ENCODE data around the gene FBXO46. TPM values are rescaled to one million over a fixed set of nuclear protein-coding genes. Genes with fewer than 3 reads are reported as not detected.
"Not testable (repeated sequence)": the region's sequence is repeated elsewhere in the genome, so short reads cannot be mapped to it uniquely, and the experiment has no call there.

The FBXO46 gene
- total and polyA plus RNA-seq, 9 donors, result 7.3 to 16.1 (median 12.5) TPM

DNA sequence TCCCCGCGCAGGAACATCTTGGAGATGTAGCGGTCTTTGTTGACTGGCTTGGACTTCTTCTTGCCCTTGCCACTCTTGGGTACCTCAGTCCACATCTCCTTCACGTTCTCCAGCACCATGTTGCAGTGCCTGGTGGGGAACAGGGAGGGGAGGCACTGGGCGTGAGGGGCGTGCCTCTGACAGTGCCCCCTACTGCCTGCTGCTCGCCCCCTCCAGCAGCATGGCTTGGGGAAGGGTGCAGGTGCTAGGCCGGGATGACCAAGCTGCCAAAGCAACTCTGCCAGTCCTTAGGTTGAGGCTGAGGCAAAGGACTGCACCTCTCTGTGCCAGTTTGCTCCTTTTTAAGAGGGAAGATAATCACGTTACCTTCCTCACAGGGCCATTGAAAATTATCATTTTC, 43.1 kb downstream of the FBXO46 start:
- Histone ChIP-seq H3K27ac (ENCODE audit: low read length) (no peak overlapping the region), H3K36me3 (ENCODE audit: control insufficient read depth, insufficient read depth, low read length) (peaks cover 45% of the 10 kb centered on the region), H3K4me1 (ENCODE audit: control insufficient read depth, insufficient read depth, low read length) (peaks cover 6% of the 10 kb centered on the region), H3K9me3 (replicated peaks; ENCODE audit: control insufficient read depth, low read depth, low read length) (no peaks in the 10 kb centered on the region), H3K27me3 (ENCODE audit: control insufficient read depth, insufficient read depth, low read length) (no peaks in the 10 kb centered on the region), H3K4me3 (ENCODE audit: low read length) (no peak overlapping the region)
- 94% methylated on average over 8 of the region's 9 CpGs for WGBS (ENCODE audit: insufficient coverage)
- no peak for DNase-seq

DNA sequence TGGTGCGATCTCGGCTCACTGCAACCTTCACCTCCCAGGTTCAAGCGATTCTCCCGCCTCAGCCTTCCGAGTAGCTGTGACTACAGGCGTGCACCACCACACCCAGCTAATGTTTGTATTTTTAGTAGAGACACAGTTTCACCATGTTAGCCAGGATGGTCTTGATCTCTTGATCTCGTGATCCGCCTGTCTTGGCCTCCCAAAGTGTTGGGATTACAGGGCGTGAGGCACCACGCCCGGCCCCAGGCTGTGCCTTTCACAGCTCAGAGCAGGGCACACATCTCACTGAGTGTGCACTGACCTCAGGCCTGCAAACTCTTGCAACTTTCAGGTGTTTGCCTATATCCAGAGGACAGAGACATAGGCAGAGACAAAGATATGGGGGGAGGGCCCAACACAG, 45.7 kb downstream of the FBXO46 start:
- not testable (repeated sequence) for H3K4me3 ChIP-seq (ENCODE audit: low read length); DNase-seq; H3K9me3 ChIP-seq (replicated peaks; ENCODE audit: control insufficient read depth, low read depth, low read length); H3K27me3 ChIP-seq (ENCODE audit: control insufficient read depth, insufficient read depth, low read length); H3K4me1 ChIP-seq (ENCODE audit: control insufficient read depth, insufficient read depth, low read length); H3K27ac ChIP-seq (ENCODE audit: low read length)
- 86% methylated on average over 5 of the region's 11 CpGs for WGBS (ENCODE audit: insufficient coverage)
- H3K36me3 ChIP-seq (ENCODE audit: control insufficient read depth, insufficient read depth, low read length), result peaks cover 45% of the 10 kb centered on the region

DNA sequence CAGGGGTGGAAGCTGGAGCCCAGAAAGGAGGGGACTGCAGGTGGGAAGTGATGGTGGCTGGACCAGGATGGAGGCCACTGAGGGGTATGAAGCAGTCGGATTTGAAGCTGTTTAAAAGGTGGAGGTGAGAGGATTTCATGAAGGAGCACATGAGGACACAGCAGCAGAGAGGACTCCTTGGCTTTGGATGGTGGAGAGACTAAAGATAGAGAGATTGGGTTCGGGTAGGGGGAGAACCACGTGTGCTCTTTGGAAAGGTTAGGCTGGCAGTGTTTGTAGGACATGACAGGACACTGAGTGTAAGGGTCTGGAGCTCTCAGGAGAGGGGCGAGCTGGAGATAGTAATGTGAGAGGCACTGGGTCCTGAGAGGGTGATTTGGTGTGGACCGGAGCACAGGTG, 47.8 kb downstream of the FBXO46 start:
- Histone ChIP-seq H3K9me3 (replicated peaks; ENCODE audit: control insufficient read depth, low read depth, low read length) (no peaks in the 10 kb centered on the region), H3K4me3 (ENCODE audit: low read length) (no peak overlapping the region), H3K27me3 (ENCODE audit: control insufficient read depth, insufficient read depth, low read length) (peaks cover 19% of the 10 kb centered on the region), H3K36me3 (ENCODE audit: control insufficient read depth, insufficient read depth, low read length) (peaks cover 32% of the 10 kb centered on the region), H3K4me1 (ENCODE audit: control insufficient read depth, insufficient read depth, low read length) (peaks cover 7% of the 10 kb centered on the region), H3K27ac (ENCODE audit: low read length) (no peak overlapping the region)
- DNase-seq, result no peak
- WGBS (ENCODE audit: insufficient coverage), result 67% methylated on average over 5 of the region's 5 CpGs

GRCh38 chr19:45682117-45682516, 48.6 kb downstream of the FBXO46 start:
- Histone ChIP-seq H3K27ac (ENCODE audit: low read length) (peak overlapping the region; percentile 20), H3K4me1 (ENCODE audit: control insufficient read depth, insufficient read depth, low read length) (peaks cover 15% of the 10 kb centered on the region), H3K27me3 (ENCODE audit: control insufficient read depth, insufficient read depth, low read length) (peaks cover 26% of the 10 kb centered on the region), H3K4me3 (ENCODE audit: low read length) (no peak overlapping the region), H3K36me3 (ENCODE audit: control insufficient read depth, insufficient read depth, low read length) (peaks cover 24% of the 10 kb centered on the region), H3K9me3 (replicated peaks; ENCODE audit: control insufficient read depth, low read depth, low read length) (no peaks in the 10 kb centered on the region)
- DNase-seq, result no peak
- 67% methylated on average over 6 of the region's 8 CpGs for WGBS (ENCODE audit: insufficient coverage)

DNA sequence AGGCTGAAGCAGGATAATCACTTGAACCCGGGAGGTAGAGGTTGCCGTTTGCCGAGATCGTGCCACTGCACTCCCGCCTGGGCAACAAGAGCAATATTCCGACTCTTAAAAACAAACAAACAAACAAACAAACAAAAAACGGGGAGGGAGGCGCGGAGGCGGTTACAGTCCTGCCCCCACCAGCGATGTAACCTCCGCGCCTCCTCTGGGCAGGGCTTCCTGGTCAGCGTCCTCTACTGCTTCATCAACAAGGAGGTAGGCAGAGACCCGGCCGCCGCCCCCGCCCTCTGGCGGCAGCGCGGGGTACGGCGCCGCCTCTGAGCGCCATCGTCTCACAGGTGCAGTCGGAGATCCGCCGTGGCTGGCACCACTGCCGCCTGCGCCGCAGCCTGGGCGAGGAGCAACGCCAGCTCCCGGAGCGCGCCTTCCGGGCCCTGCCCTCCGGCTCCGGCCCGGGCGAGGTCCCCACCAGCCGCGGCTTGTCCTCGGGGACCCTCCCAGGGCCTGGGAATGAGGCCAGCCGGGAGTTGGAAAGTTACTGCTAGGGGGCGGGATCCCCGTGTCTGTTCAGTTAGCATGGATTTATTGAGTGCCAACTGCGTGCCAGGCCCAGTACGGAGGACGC, 49.2 kb downstream of the FBXO46 start:
- H3K27ac ChIP-seq (ENCODE audit: low read length), result peak overlapping the region; percentile 20
- WGBS (ENCODE audit: insufficient coverage), result 1% methylated on average over 47 of the region's 51 CpGs
- no peaks in the 10 kb centered on the region for H3K9me3 ChIP-seq (replicated peaks; ENCODE audit: control insufficient read depth, low read depth, low read length)
- peaks cover 21% of the 10 kb centered on the region for H3K36me3 ChIP-seq (ENCODE audit: control insufficient read depth, insufficient read depth, low read length)
- peak overlapping the region; percentile 29 for H3K4me3 ChIP-seq (ENCODE audit: low read length)
- H3K4me1 ChIP-seq (ENCODE audit: control insufficient read depth, insufficient read depth, low read length), result peaks cover 18% of the 10 kb centered on the region
- peaks cover 33% of the 10 kb centered on the region for H3K27me3 ChIP-seq (ENCODE audit: control insufficient read depth, insufficient read depth, low read length)
- peak; percentile 78 for DNase-seq

DNA sequence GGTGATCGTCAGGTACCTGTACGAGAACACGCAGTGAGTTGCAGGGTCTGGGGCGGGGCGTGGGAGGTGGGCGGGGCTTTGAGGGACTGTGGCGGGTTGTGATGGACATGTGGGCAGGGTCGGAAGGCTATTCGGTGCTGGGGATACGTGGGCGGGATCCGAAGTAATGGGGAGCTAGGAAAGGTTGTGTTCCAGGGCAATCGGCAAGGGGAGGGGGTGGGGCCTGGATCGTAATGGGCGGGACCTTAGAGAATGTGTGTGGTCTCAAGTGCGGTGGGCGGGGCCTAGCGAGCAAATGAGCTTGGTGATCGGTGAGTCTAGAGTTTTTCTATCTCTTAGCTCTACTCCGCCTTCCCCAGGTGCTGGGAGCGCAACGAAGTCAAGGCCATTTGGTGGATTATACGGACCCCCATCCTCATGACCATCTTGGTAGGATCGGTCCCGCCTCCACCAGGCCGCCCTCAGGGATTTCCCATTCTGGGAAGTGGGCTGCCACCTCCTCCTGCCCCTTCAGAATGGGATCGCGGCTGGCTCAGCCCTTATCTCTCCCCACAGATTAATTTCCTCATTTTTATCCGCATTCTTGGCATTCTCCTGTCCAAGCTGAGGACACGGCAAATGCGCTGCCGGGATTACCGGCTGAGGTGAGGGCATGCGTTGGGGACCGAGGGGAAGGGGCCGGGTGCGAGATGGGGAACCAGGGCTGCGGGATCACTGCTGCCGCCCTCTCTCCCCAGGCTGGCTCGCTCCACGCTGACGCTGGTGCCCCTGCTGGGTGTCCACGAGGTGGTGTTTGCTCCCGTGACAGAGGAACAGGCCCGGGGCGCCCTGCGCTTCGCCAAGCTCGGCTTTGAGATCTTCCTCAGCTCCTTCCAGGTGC, 53.1 kb downstream of the FBXO46 start:
- Histone ChIP-seq H3K4me3 (ENCODE audit: low read length) (no peak overlapping the region), H3K9me3 (replicated peaks; ENCODE audit: control insufficient read depth, low read depth, low read length) (no peaks in the 10 kb centered on the region)
- 2% methylated on average over 39 of the region's 49 CpGs for WGBS (ENCODE audit: insufficient coverage)

GRCh38 chr19:45676851-45677263, 53.8 kb downstream of the FBXO46 start:
- peaks cover 64% of the 10 kb centered on the region for H3K27me3 ChIP-seq (ENCODE audit: control insufficient read depth, insufficient read depth, low read length)
- DNase-seq, result no peak
- H3K4me1 ChIP-seq (ENCODE audit: control insufficient read depth, insufficient read depth, low read length), result peaks cover 15% of the 10 kb centered on the region
- no peak overlapping the region for H3K4me3 ChIP-seq (ENCODE audit: low read length)
- no peaks in the 10 kb centered on the region for H3K36me3 ChIP-seq (ENCODE audit: control insufficient read depth, insufficient read depth, low read length)
- WGBS (ENCODE audit: insufficient coverage), result 3% methylated on average over 18 of the region's 28 CpGs
- H3K9me3 ChIP-seq (replicated peaks; ENCODE audit: control insufficient read depth, low read depth, low read length), result no peaks in the 10 kb centered on the region
- H3K27ac ChIP-seq (ENCODE audit: low read length), result no peak overlapping the region

More for the DNA sequence above, 53.1 kb downstream of the FBXO46 start:
- H3K36me3 ChIP-seq (ENCODE audit: control insufficient read depth, insufficient read depth, low read length), result no peaks in the 10 kb centered on the region
- H3K4me1 ChIP-seq (ENCODE audit: control insufficient read depth, insufficient read depth, low read length), result peaks cover 18% of the 10 kb centered on the region
- H3K27ac ChIP-seq (ENCODE audit: low read length), result no peak overlapping the region
- peaks cover 59% of the 10 kb centered on the region for H3K27me3 ChIP-seq (ENCODE audit: control insufficient read depth, insufficient read depth, low read length)
- peak; percentile 43 for DNase-seq

GRCh38 chr19:45674946-45675345, 55.8 kb downstream of the FBXO46 start:
- WGBS (ENCODE audit: insufficient coverage), result 67% methylated on average over 4 of the region's 7 CpGs
- Histone ChIP-seq H3K27me3 (ENCODE audit: control insufficient read depth, insufficient read depth, low read length) (peaks cover 80% of the 10 kb centered on the region), H3K4me3 (ENCODE audit: low read length) (no peak overlapping the region), H3K27ac (ENCODE audit: low read length) (no peak overlapping the region), H3K36me3 (ENCODE audit: control insufficient read depth, insufficient read depth, low read length) (no peaks in the 10 kb centered on the region), H3K9me3 (replicated peaks; ENCODE audit: control insufficient read depth, low read depth, low read length) (no peaks in the 10 kb centered on the region), H3K4me1 (ENCODE audit: control insufficient read depth, insufficient read depth, low read length) (peaks cover 13% of the 10 kb centered on the region)
- no peak for DNase-seq

GRCh38 chr19:45670670-45671453, 59.8 kb downstream of the FBXO46 start:
- Histone ChIP-seq H3K27ac (ENCODE audit: low read length) (no peak overlapping the region), H3K36me3 (ENCODE audit: control insufficient read depth, insufficient read depth, low read length) (no peaks in the 10 kb centered on the region), H3K4me3 (ENCODE audit: low read length) (no peak overlapping the region), H3K27me3 (ENCODE audit: control insufficient read depth, insufficient read depth, low read length) (peaks cover 79% of the 10 kb centered on the region), H3K4me1 (ENCODE audit: control insufficient read depth, insufficient read depth, low read length) (peaks cover 13% of the 10 kb centered on the region), H3K9me3 (replicated peaks; ENCODE audit: control insufficient read depth, low read depth, low read length) (no peaks in the 10 kb centered on the region)
- DNase-seq, result no peak
- 9% methylated on average over 42 of the region's 42 CpGs for WGBS (ENCODE audit: insufficient coverage)

GRCh38 chr19:45668342-45668871, 62.3 kb downstream of the FBXO46 start:
- under 1% methylated on average over 12 of the region's 19 CpGs for WGBS (ENCODE audit: insufficient coverage)

More at GRCh38 chr19:45668342-45668871, 62.3 kb downstream of the FBXO46 start:
- Histone ChIP-seq H3K9me3 (replicated peaks; ENCODE audit: control insufficient read depth, low read depth, low read length) (no peaks in the 10 kb centered on the region), H3K36me3 (ENCODE audit: control insufficient read depth, insufficient read depth, low read length) (no peaks in the 10 kb centered on the region), H3K27ac (ENCODE audit: low read length) (no peak overlapping the region), H3K27me3 (ENCODE audit: control insufficient read depth, insufficient read depth, low read length) (peaks cover 68% of the 10 kb centered on the region), H3K4me3 (ENCODE audit: low read length) (no peak overlapping the region), H3K4me1 (ENCODE audit: control insufficient read depth, insufficient read depth, low read length) (peaks cover 13% of the 10 kb centered on the region)
- no peak for DNase-seq

Data from muscle of leg (tissue), 11 donors.